ENCODE measurements around the gene CEP162. TPM values are rescaled to one million over a fixed set of nuclear protein-coding genes. Genes with fewer than 3 reads are reported as not detected.

Gene CEP162
- total RNA-seq, 6 experiments from 2014 or later = 1.7 to 3.8 (median 2.5) TPM

- Histone ChIP-seq H3K9me3 (no peaks in the 10 kb centered on the region), H3K36me3 (no peaks in the 10 kb centered on the region), H3K4me3 (no peak overlapping the region), H3K4me1 (no peaks in the 10 kb centered on the region), H3K27me3 (no peaks in the 10 kb centered on the region), H3K27ac (no peak overlapping the region)
- ATAC-seq = no peak
- no peak for DNase-seq
- WGBS (ENCODE audit: insufficient coverage, low coverage, low lambda C conversion rate, missing lambda C conversion rate) = 74% methylated on average over 3 of the region's 3 CpGs
- TF ChIP-seq CTCF (IDR thresholded peaks at IDR 0.05) (no peak), POLR2A (IDR thresholded peaks at IDR 0.05) (no peak)
- intact Hi-C loops (cut with DNase I) = no loop called here
Measured at GRCh38 chr6:84260926-84261325, 33.5 kb upstream of the CEP162 start.

GRCh38 chr6:84260196-84260595, 32.8 kb upstream of the CEP162 start:
- intact Hi-C loops (cut with DNase I) = no loop called here
- Histone ChIP-seq H3K27me3 (no peaks in the 10 kb centered on the region), H3K9me3 (no peaks in the 10 kb centered on the region), H3K4me3 (no peak overlapping the region), H3K4me1 (no peaks in the 10 kb centered on the region), H3K27ac (no peak overlapping the region), H3K36me3 (no peaks in the 10 kb centered on the region)
- ATAC-seq = no peak
- WGBS (ENCODE audit: insufficient coverage, low coverage, low lambda C conversion rate, missing lambda C conversion rate) = 62% methylated on average over 4 of the region's 4 CpGs
- TF ChIP-seq CTCF (IDR thresholded peaks at IDR 0.05) = no peak
- no peak for TF ChIP-seq POLR2A (IDR thresholded peaks at IDR 0.05)
- no peak for DNase-seq

GRCh38 chr6:84258866-84259265, 31.4 kb upstream of the CEP162 start:
- Histone ChIP-seq H3K27me3 (no peaks in the 10 kb centered on the region), H3K9me3 (no peaks in the 10 kb centered on the region), H3K4me3 (no peak overlapping the region), H3K36me3 (no peaks in the 10 kb centered on the region), H3K27ac (no peak overlapping the region), H3K4me1 (no peaks in the 10 kb centered on the region)
- DNase-seq = no peak
- 87% methylated on average over 3 of the region's 4 CpGs for whole genome bisulfite sequencing (ENCODE audit: insufficient coverage, low coverage, low lambda C conversion rate, missing lambda C conversion rate)
- ATAC-seq = no peak
- TF ChIP-seq POLR2A (IDR thresholded peaks at IDR 0.05) = no peak
- intact Hi-C loops (cut with DNase I) = no loop called here

DNA sequence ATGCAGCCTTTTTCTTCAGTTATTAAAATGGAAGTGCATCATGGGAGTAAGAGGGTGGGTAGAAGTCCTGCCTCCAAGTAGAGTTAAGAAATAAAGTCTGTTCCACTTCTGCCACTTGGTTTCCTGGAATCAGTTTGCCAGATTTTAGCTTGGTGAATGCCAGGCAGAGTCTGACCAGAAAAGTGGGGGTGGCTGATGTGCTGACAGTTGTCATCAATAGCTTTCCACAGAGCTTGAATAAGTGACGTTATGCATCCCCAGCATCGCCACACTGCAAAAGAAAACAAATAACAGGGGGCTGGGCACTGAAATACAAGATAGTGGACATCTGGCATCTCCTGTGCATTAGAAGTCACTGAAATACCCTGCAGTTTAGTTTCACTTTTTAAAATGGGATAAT, 30.8 kb upstream of the CEP162 start:
- 0% methylated on average over 2 of the region's 2 CpGs for WGBS (ENCODE audit: insufficient coverage, low coverage, low lambda C conversion rate, missing lambda C conversion rate)
- Histone ChIP-seq H3K27me3 (no peaks in the 10 kb centered on the region), H3K9me3 (no peaks in the 10 kb centered on the region), H3K36me3 (no peaks in the 10 kb centered on the region), H3K4me1 (no peaks in the 10 kb centered on the region), H3K4me3 (no peak overlapping the region), H3K27ac (no peak overlapping the region)
- TF ChIP-seq POLR2A (IDR thresholded peaks at IDR 0.05) = no peak
- no peak for TF ChIP-seq CTCF (IDR thresholded peaks at IDR 0.05)
- DNase-seq = no peak
- peak in 2 of 4 donors; percentile 55 to 89 for ATAC-seq
- intact Hi-C loops (cut with DNase I) = no loop called here

DNA sequence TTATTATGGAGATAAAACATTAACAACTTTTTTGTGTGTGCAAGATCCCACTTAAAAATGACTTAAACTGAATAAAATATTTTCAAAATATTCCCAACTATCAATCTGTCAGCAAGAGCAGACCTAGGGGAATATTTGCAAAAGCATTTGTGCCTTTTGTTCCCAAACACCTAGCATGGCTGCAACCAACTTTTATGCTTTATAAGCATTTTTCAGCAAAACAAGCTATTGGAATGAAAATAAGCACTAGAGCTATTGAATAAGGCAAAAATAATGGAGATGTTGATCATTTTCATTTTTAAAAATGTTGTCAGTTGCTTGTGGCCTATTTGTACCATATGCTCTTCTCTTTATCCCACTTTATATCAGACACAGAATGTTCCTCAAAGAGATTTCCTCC, 28.2 kb upstream of the CEP162 start:
- Histone ChIP-seq H3K27me3 (no peaks in the 10 kb centered on the region), H3K4me1 (no peaks in the 10 kb centered on the region), H3K4me3 (no peak overlapping the region), H3K9me3 (no peaks in the 10 kb centered on the region), H3K36me3 (no peaks in the 10 kb centered on the region), H3K27ac (no peak overlapping the region)
- intact Hi-C loops (cut with DNase I) = no loop called here
- no peak for DNase-seq
- TF ChIP-seq POLR2A (IDR thresholded peaks at IDR 0.05) = no peak
- TF ChIP-seq CTCF (IDR thresholded peaks at IDR 0.05) = no peak
- no peak for ATAC-seq

Measured in right lobe of liver (tissue), 6 donors.